ENCODE results near the gene ANO6.
"Not testable (repeated sequence)": the region's sequence is repeated elsewhere in the genome, so short reads cannot be mapped to it uniquely, and the experiment has no call there.

Gene ANO6

GRCh38 chr12:45242180-45242579 is 26.3 kb downstream of the ANO6 start:
- DNase-seq = no peak

DNA sequence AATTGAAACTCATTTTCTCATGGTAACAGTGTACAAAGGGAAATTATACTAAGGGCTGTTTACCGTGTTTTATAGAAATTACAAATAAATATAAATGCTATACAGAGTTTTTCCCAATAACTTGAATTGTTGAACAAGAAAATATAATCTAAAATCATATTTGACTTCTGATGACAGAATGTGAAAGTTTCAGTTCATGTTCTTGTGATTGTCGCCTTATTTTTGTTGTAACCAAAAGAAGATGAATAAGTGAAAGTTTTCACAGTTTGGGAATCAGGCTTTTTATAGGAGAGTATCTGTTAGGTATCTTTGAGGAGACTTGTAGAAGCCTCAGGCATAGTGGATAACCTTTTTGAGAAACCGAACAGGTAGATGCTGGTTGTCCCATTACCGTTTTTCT is 28.1 kb downstream of the ANO6 start:
- no peak for DNase-seq

DNA sequence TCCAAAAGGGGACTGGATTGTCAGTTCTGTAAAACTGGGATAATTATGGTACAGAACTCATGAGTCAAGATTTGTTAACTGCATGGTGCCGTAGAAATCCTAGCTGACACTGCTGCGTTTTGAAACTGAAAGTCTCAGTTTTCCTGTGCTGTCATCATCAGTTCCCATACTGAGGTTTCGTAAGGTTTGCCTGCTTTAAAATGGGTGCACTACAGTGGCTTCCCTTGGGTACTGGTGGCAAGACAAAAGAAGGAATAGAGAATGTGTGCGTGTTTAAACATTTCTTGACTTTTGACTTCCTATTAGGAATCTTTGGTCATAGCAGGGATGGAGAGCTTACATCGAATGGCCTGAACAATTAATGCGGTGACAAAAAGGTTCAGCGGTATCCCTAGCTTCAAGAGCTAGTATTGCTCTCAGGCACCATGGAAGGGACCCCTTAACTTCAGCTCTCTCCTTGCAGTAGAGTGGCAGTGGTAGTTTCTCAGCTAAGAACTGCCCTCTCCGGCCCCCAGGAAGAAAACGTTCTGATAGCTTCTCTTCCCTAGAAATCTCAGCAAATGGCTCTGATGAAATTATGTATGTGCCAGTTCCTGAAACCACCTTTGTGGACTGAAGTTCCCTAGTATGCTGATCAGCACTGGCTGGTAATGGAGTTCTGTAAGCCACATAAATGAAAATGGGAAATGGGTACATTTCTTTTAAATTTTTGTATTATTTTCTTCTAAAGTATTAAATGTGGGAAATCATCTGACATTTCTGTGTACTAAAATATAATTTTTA is 28.9 kb downstream of the ANO6 start:
- peak; percentile 19 to 48 for DNase-seq

GRCh38 chr12:45246236-45246635 is 30.3 kb downstream of the ANO6 start:
- no peak for DNase-seq

GRCh38 chr12:45247589-45247988 is 31.7 kb downstream of the ANO6 start:
- no peak for DNase-seq

DNA sequence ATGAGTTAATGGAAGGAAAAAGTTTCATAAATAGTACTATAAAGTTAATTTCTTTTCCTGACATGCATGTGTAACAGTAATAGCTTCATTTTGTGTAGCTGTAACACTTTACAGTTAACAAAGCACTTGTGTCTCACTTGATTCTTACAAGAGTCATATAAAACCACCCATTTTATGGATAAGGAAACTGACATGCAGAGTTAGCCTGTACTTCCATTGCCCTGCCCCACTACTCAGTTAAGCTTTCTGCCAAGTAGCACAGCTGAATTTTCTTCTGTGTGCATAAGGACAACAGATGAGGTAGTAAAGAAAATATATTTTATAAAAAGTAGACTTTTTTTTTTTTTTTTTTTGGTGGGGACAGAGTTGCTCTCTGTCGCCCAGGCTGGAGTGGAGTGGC is 32.2 kb downstream of the ANO6 start:
- no peak for DNase-seq

- DNase-seq = no peak
These were observed 38.4 kb downstream of the ANO6 start for GRCh38 chr12:45254254-45254653.

GRCh38 chr12:45256721-45257120 is 40.8 kb downstream of the ANO6 start:
- DNase-seq = no peak

- peak in 1 of 2 donors; percentile 3 for DNase-seq
These were observed 41.5 kb downstream of the ANO6 start for GRCh38 chr12:45257185-45257930.

- DNase-seq = no peak
These were observed 43.8 kb downstream of the ANO6 start for GRCh38 chr12:45259675-45260074.

DNA sequence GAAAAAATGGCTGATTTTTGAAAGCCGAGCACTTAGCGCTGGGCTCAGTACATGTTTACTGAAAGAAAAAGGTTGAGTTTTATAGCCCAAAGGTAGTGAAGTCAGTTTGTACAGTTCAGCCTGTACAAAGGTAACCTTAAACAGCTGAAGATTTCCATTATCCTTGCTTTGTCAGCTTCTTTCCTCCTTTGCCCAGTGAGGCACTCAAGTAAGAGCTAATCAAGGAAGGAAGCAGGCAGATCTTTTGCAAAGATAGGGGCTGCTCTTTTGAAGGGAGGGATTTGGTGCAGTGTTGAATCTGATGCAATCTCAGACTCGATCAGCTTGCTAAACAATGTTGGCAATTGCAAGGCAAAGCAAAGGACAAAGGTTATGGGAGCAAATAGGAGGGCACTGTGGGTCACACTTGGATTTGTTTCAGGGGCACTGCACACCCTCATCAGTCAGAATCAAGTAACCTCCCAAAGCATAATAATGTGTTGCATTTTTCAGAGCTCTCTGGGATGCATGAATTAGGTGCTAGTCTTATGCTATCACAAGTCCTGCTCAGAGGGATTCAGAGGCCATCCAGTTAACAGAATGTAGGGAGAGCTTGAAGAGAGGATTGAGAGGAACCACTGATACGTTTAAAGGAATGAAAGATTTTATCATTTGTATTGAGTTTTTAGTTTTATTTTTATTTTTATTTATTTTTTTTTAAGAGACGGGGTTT is 44.4 kb downstream of the ANO6 start:
- no peak for DNase-seq

DNA sequence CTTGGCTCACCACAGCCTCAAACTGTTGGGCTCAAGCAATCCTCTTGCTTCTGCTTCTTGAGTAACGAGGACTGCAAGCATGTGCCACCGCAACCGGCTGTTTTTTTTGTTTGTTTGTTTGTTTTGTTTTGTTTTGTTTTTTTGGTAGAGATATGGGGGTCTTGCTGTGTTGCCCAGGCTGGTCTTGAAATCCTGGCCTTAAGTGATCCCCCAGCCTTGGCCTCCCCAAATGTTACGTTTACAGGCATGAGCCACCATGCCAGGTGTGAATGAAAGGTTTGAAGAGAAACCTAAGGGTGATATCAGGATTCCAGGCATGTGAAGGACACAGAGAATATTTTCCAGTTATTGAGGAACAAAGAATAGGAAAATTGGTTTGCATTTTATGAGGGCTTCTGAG is 45.0 kb downstream of the ANO6 start:
- no peak for DNase-seq

- DNase-seq = not testable (repeated sequence)
These were observed 46.3 kb downstream of the ANO6 start for GRCh38 chr12:45262185-45262584.

DNA sequence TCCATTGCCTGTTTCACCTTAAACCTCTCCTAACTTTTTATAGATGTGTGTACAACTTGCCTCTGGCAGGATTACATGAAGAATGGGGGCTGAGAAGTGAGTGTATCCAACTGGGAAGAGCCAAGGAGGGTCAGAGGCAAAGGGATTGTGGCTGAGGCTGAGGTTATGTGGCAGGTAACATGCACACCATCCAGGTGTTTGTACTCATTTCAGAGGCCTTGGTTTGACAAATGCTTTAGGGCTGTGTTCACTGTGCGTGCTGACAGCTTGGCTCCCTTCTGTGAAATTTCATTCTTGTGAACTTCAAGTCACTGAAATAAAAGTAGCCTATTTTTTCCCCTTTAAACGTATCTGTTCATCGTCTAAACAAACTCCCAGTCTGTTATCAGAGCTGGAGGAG is 47.7 kb downstream of the ANO6 start:
- DNase-seq = no peak

DNA sequence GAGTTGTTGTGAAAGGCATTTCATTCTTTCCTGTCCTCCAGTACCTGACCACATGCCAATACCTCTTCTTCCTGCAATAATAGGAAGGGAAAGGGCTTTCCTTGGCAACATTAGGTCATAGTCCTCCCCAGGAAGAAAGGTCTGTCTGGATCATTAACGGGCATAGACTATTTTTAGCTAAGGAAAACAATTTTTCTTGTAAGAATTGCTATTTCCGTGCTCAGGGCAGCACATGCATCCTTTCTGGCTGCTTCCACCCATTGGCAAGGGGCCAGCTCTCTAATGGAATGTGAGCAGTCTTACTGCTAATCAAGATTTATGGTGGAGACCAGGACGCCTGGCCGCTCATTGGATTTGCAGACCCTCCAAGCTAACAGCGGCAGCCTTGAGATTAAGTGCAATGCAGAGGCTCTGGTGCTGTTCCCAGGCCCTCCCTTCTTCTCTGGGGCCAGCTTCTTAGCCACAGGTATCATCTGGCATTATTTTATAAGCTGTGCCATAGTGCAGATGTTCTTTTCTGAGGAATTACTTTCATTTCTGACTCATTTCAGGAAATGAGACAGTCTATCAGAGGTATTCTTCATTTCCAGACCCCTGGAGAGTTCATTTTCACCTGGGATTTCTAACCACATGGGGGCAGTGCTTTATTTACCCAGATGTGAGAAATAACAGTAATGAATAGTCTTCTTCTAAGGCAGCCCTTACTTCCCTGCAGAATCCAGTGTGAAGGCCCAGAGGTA is 52.9 kb downstream of the ANO6 start:
- no peak for DNase-seq

GRCh38 chr12:45269412-45269751 is 53.5 kb downstream of the ANO6 start:
- DNase-seq = no peak

DNA sequence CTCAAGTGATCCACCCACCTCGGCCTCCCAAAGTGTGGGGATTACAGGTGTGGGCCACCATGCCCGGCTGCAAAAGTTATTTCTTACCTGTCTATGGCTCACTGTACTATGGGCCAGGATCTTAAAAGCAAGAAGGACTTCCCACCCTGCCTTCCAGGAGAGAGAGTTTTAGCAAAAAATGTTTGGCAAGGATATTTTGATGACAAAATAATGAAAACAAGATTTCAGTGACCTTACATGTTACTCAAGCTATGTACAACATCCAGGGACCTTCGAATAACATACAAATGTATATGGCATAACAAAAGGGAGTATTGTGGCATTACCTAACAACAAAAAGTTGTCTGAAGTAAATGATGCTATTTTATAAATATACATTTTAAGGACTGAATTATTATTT is 55.1 kb downstream of the ANO6 start:
- no peak for DNase-seq

DNA sequence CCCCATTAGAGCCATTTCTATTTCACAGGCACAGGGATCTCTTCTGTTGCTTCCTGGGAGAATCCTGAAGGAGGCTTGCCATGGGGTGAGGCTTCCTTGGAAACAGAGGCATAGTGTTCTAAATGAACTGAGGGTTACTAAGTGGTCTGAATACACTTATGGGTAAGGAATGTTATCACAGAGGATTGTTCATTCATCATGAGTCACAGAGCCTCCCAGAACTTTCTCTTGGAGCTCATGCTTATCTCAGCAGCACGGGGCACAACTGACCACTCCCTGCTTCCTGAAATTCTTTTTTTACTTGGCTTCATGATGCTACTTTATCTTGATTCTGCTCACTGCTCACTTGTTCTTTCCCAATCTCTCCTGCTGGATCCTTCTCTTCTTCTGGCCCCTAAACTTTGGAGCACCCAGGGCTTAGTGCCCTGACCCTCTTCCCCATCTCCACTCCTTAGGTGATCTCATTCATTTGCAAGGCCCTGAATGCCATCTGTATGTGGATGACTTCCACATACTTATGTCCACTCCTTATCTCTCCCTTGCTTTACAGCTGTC is 57.9 kb downstream of the ANO6 start:
- DNase-seq = no peak

GRCh38 chr12:45276154-45276755 is 60.4 kb downstream of the ANO6 start:
- no peak for DNase-seq

GRCh38 chr12:45278447-45278846 is 62.6 kb downstream of the ANO6 start:
- no peak for DNase-seq

- no peak for DNase-seq
These were observed 64.3 kb downstream of the ANO6 start for GRCh38 chr12:45279931-45280830.

Measured in CD4-positive, alpha-beta T cell treated with Interferon alpha-2 for 1 hour (primary cell).